BLaER1 treated with 17β-estradiol and CSF1 and Interleukin-3, amounts not matched to agents 10 nM and 100 nM (cell line): ENCODE data around the gene SLA2.

ENCODE experiments used
- H3K27ac ChIP-seq, 11 experiments: shearing (Covaris generic); formaldehyde crosslinking; 2 replicates each; pipeline ENCODE4 v1.8.1; 2022
- H3K27me3 ChIP-seq, 11 experiments: shearing (Covaris generic); formaldehyde crosslinking; 2 replicates each; pipeline ENCODE4 v1.8.1; 2022
- H3K36me3 ChIP-seq, 11 experiments: shearing (Covaris generic); formaldehyde crosslinking; 2 replicates each; pipeline ENCODE4 v1.8.1; 2022
- H3K4me1 ChIP-seq, 10 experiments: shearing (Covaris generic); formaldehyde crosslinking; 2 replicates each; pipeline ENCODE4 v1.8.1; 2022
- H3K4me2 ChIP-seq, 11 experiments: shearing (Covaris generic); formaldehyde crosslinking; 2 replicates each; pipeline ENCODE4 v1.8.1; 2022
- H3K4me3 ChIP-seq, 10 experiments: shearing (Covaris generic); formaldehyde crosslinking; 2 replicates each; pipeline ENCODE4 v1.8.1; 2022
- H3K9ac ChIP-seq, 11 experiments: shearing (Covaris generic); formaldehyde crosslinking; 2 replicates each; pipeline ENCODE4 v1.8.1; 2022
- H3K9me3 ChIP-seq, 11 experiments: shearing (Covaris generic); formaldehyde crosslinking; replicated peaks in 1 of 11; 2 replicates each; pipeline ENCODE4 v1.8.1; 2022
- H4K20me1 ChIP-seq, 11 experiments: shearing (Covaris generic); formaldehyde crosslinking; 2 replicates each; pipeline ENCODE4 v1.8.1; 2022
- Cebpa-rat ChIP-seq, 11 experiments: shearing (Covaris generic); IDR thresholded peaks; 2 replicates each; pipeline ENCODE4 v1.8.1; 2022

The SLA2 gene

GRCh38 chr20:36606158-36607066, 39.6 kb downstream of the SLA2 start:
- Histone ChIP-seq H3K4me3 (peak overlapping the region; percentile 81 to 100 (median 92)), H4K20me1 (peaks cover 16 to 55% (median 51%) of the 10 kb centered on the region in 11 experiments; a peak in 20 of 22 replicates), H3K9ac (peak overlapping the region; percentile 91 to 97 (median 94)), H3K36me3 (peaks cover 37 to 42% (median 41%) of the 10 kb centered on the region in 11 experiments), H3K27me3 (no peaks in the 10 kb centered on the region), H3K9me3 (no peaks in the 10 kb centered on the region), H3K27ac (peak overlapping the region; percentile 78 to 95 (median 91)), H3K4me2 (peak overlapping the region; percentile 78 to 97 (median 85)), H3K4me1 (peaks cover 32 to 45% (median 40%) of the 10 kb centered on the region in 10 experiments)
- 0 out of 22 replicates have a peak, but pooled peaks of 2 of the 11 experiments have one; percentile 8 to 41 for TF ChIP-seq Cebpa-rat (IDR thresholded peaks at IDR 0.05)

DNA sequence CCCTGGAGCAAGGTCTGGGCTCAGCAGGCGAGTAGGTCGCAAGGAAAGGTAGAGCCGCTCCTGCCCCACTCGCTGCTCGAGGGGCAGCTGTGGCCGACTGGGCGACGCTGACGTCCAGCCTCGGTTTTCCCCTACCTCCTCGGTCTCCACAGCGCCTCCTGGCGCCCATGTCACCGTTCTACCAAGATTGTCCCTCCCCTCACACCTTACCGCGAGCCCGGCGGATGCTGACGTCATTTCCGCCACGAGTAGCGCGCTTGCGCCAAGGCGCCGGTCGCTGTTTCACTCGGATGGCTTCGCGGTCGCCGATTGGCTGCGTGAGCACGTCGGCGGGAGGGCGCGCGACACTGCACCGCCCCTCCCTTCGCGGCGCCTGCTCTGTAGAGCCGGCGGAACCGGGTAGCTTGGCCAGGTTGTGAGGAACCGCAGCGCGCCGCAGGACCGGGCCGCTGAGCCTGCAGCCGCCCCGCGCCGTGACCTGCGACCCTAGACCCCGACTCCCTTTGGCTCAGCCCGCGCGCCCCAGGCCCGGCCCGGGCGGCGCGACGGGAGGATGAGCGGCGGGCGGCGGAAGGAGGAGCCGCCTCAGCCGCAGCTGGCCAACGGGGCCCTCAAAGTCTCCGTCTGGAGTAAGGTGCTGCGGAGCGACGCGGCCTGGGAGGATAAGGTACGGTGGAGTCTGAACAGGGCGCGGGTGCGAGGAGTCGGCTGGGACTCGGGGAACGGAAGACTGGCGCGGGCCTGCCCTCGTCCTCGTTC, 40.4 kb downstream of the SLA2 start, which contains the start of gene RAB5IF:
RAB5IF (plus strand) TSS at position 381 of the 759 bp plus-strand sequence; CDS start at position 554, 173 bp downstream.
- H3K4me1 ChIP-seq: peaks cover 41 to 53% (median 48%) of the 10 kb centered on the region in 10 experiments
- no peak for TF ChIP-seq Cebpa-rat (IDR thresholded peaks at IDR 0.05)
- H3K9ac ChIP-seq: peak within 1 kb of the TSS; percentile 91 to 97 (median 94)
- H4K20me1 ChIP-seq: peaks cover 16 to 47% (median 44%) of the 10 kb centered on the region in 11 experiments; a peak in 19 of 22 replicates
- H3K9me3 ChIP-seq: no peaks in the 10 kb centered on the region
- peak within 1 kb of the TSS; percentile 78 to 95 (median 91) for H3K27ac ChIP-seq
- peak within 1 kb of the TSS; percentile 79 to 97 (median 92) for H3K4me2 ChIP-seq
- H3K4me3 ChIP-seq: peak within 1 kb of the TSS; percentile 81 to 100 (median 92)
- H3K36me3 ChIP-seq: peaks cover 29 to 34% (median 32%) of the 10 kb centered on the region in 11 experiments
- H3K27me3 ChIP-seq: no peaks in the 10 kb centered on the region

DNA sequence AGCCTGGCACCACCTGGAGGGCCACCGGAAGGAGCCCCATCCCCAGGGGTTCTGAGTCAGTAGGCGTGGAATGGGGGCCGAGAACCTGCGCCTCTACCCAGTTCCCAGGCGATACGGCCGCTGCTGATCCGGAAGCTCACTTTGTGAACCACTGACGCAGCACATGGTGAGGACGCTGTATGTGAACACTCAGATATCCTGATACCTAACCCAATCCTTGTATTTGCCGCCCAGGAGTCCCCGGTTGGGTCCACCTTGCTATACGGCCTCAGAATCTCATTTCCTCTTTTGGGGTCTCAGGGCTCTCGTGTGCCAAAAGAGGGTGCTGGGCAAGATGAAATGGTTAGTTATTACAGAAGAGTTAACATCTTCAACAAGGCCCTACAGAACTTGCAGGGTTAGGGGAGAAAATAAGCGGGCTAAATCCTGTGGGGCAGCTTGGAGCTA, 41.0 kb downstream of the SLA2 start:
- peak overlapping the region; percentile 78 to 94 (median 88) for H3K4me2 ChIP-seq
- H3K36me3 ChIP-seq: peaks cover 23 to 28% (median 26%) of the 10 kb centered on the region in 11 experiments
- peaks cover 16 to 41% (median 38%) of the 10 kb centered on the region in 11 experiments; a peak in 18 of 22 replicates for H4K20me1 ChIP-seq
- no peaks in the 10 kb centered on the region for H3K27me3 ChIP-seq
- TF ChIP-seq Cebpa-rat (IDR thresholded peaks at IDR 0.05): no peak
- H3K27ac ChIP-seq: peak overlapping the region; percentile 78 to 95 (median 91)
- H3K4me3 ChIP-seq: peak overlapping the region; percentile 81 to 100 (median 92)
- H3K9me3 ChIP-seq: no peaks in the 10 kb centered on the region
- peaks cover 47 to 59% (median 54%) of the 10 kb centered on the region in 10 experiments for H3K4me1 ChIP-seq
- peak overlapping the region; percentile 91 to 97 (median 94) for H3K9ac ChIP-seq

DNA sequence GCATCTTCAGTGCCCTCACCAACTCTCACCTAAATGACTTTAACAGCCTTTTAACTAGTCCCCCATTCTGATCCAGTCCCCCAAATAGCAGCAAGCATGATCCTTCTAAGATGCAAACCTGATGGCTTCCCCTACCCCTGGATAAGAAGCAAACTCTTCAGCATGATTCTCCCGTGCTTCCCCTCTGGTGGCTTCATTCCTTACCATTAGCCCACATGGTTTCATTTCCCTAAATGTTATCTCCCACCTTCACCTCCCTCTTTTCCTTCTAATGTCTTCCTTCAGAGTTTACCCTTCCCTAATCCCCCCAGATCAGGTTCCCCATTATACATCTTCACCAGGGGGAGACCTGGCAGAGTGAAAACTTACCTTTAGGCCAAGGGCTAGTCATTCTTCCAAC, 44.5 kb downstream of the SLA2 start:
- Histone ChIP-seq H3K4me3 (no peak overlapping the region), H3K9me3 (no peaks in the 10 kb centered on the region), H3K36me3 (peaks cover 0 to 15% (median 2%) of the 10 kb centered on the region in 11 experiments; a peak in 6 of 22 replicates), H3K4me2 (peak overlapping the region; percentile 38 to 83 (median 63); a peak in 19 of 22 replicates), H3K9ac (no peak overlapping the region), H3K27ac (peak overlapping the region in 7 of 11 experiments; percentile 14 to 78 (median 49); a peak in 8 of 22 replicates), H4K20me1 (peaks cover 0 to 9% (median 8%) of the 10 kb centered on the region in 11 experiments; a peak in 14 of 22 replicates), H3K27me3 (no peaks in the 10 kb centered on the region), H3K4me1 (peaks cover 59 to 78% (median 74%) of the 10 kb centered on the region in 10 experiments)
- TF ChIP-seq Cebpa-rat (IDR thresholded peaks at IDR 0.05): no peak

DNA sequence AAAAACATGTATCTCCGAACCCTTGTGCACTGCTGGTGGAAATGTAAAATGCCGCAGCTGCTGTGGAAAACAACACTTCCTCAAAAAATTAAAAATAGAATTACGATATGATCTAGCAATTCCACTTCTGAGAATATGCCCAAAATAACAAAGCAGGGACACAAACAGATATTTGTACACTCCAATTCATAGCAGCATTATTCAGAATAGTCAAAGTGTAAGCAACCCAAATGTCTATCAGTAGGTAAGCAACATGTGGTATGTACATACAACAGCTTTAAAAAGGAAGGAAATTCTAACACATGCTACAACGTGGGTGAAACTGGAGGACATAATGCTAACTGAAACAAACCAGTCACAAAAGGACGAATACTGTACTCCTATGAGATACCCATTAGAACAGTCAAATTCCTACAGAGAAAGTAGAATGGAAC, 46.1 kb downstream of the SLA2 start:
- H3K4me1 ChIP-seq: peaks cover 68 to 89% (median 85%) of the 10 kb centered on the region in 10 experiments
- H3K4me3 ChIP-seq: peak overlapping the region in 1 of 10 experiments; percentile 12; a peak in 2 of 20 replicates
- peak overlapping the region; percentile 49 to 79 (median 75); a peak in 21 of 22 replicates for H3K27ac ChIP-seq
- no peaks in the 10 kb centered on the region for H3K9me3 ChIP-seq
- H3K27me3 ChIP-seq: no peaks in the 10 kb centered on the region
- H3K4me2 ChIP-seq: peak overlapping the region; percentile 38 to 83 (median 63)
- no peak for TF ChIP-seq Cebpa-rat (IDR thresholded peaks at IDR 0.05)
- H3K36me3 ChIP-seq: peaks cover 0 to 23% (median 5%) of the 10 kb centered on the region in 11 experiments; a peak in 8 of 22 replicates
- peaks cover 0 to 6% (median 5%) of the 10 kb centered on the region in 11 experiments; a peak in 12 of 22 replicates for H4K20me1 ChIP-seq
- peak overlapping the region; percentile 29 to 65 (median 50); a peak in 19 of 22 replicates for H3K9ac ChIP-seq

DNA sequence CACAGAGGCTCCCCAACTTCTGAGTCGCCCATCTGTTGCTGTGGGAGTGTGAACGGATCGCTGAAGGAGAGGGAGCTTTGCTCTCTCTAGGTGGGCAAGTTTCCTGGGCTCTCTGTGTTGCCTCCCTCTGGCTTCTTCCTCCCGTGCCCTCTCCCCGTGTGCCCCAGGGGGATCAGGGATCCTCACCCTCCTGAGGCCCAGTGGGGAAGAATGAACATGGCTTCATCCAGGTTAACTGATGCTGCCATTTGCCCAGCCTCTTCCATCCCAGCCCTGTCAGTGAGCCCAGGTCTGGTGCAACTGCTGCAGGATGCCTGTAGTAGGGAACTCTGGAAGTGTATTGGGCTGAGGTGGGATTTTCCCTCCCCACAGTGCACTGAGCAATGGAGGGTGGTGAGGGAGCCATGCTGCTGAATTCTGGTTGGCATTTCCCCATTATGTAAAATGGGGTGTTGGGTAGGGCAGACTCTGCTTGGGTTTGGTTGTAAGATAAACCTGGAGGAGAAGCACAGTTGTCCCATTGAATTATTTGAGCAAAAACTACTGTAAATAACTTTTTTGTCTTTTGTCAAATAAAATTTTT, 52.6 kb downstream of the SLA2 start:
- H3K4me1 ChIP-seq: peaks cover 48 to 77% (median 60%) of the 10 kb centered on the region in 10 experiments
- H3K4me2 ChIP-seq: peak overlapping the region in 8 of 11 experiments; percentile 2 to 86 (median 36); a peak in 11 of 22 replicates
- no peaks in the 10 kb centered on the region for H3K27me3 ChIP-seq
- peaks cover 16 to 87% (median 69%) of the 10 kb centered on the region in 11 experiments for H3K36me3 ChIP-seq
- H4K20me1 ChIP-seq: peaks cover 0 to 71% (median 69%) of the 10 kb centered on the region in 11 experiments; a peak in 20 of 22 replicates
- no peak for TF ChIP-seq Cebpa-rat (IDR thresholded peaks at IDR 0.05)
- H3K9ac ChIP-seq: peak overlapping the region in 1 of 11 experiments; percentile 21; a peak in 2 of 22 replicates
- H3K9me3 ChIP-seq: no peaks in the 10 kb centered on the region
- H3K4me3 ChIP-seq: no peak overlapping the region
- peak overlapping the region in 8 of 11 experiments; percentile 16 to 56 (median 40); a peak in 16 of 22 replicates for H3K27ac ChIP-seq

DNA sequence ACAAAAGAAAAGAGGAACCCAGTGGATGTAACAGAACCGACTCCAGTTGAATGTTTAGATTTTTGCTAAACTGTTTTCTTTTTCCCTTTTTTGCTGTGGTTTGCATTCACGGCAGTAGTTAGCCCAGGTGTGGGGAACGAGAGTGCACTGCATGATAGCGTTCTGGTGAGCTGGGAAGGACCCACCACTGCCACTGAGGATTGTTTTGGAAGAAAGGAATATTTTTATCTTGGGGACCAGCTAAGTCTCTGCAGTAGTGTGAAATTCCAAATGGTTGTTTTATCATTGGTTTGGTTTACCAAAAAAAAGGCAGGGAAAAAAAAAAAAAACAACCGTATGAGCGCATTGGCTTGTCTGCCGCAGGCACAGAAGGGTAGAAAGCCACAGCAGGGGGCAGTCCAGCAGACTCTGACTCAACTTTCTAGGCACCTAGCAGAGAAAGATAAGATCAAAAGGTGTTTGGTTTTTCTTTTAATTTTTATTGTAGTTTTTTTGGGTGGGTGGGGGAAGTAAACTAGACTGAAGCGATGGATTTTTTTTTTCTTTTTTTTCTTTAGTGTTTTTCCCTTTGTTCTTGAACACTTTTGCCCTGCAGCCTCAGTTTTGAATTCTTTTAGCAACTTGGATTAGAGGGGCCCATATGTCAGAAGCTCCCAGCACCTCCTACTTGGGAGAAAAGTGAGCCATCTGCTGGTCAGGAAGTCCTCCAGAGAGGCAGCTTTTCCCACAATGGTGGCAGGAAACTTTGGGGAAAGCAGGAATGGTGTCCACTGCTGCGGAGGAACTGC, 53.9 kb downstream of the SLA2 start:
- Histone ChIP-seq H3K27me3 (no peaks in the 10 kb centered on the region), H3K4me2 (no peak overlapping the region), H3K36me3 (peaks cover 26 to 91% (median 79%) of the 10 kb centered on the region in 11 experiments), H4K20me1 (peaks cover 0 to 85% (median 82%) of the 10 kb centered on the region in 11 experiments; a peak in 20 of 22 replicates), H3K4me1 (peaks cover 37 to 63% (median 47%) of the 10 kb centered on the region in 10 experiments), H3K9me3 (no peaks in the 10 kb centered on the region), H3K27ac (peak overlapping the region in 3 of 11 experiments; percentile 39 to 56 (median 45); a peak in 3 of 22 replicates), H3K9ac (no peak overlapping the region; a peak in 1 of 22 replicates), H3K4me3 (no peak overlapping the region)
- TF ChIP-seq Cebpa-rat (IDR thresholded peaks at IDR 0.05): no peak
